ENCODE data around the gene OTUD4. TPM values are rescaled to one million over a fixed set of nuclear protein-coding genes. Genes with fewer than 3 reads are reported as not detected.
"Not testable (repeated sequence)": the region's sequence is repeated elsewhere in the genome, so short reads cannot be mapped to it uniquely, and the experiment has no call there.

OTUD4 gene, protein sequence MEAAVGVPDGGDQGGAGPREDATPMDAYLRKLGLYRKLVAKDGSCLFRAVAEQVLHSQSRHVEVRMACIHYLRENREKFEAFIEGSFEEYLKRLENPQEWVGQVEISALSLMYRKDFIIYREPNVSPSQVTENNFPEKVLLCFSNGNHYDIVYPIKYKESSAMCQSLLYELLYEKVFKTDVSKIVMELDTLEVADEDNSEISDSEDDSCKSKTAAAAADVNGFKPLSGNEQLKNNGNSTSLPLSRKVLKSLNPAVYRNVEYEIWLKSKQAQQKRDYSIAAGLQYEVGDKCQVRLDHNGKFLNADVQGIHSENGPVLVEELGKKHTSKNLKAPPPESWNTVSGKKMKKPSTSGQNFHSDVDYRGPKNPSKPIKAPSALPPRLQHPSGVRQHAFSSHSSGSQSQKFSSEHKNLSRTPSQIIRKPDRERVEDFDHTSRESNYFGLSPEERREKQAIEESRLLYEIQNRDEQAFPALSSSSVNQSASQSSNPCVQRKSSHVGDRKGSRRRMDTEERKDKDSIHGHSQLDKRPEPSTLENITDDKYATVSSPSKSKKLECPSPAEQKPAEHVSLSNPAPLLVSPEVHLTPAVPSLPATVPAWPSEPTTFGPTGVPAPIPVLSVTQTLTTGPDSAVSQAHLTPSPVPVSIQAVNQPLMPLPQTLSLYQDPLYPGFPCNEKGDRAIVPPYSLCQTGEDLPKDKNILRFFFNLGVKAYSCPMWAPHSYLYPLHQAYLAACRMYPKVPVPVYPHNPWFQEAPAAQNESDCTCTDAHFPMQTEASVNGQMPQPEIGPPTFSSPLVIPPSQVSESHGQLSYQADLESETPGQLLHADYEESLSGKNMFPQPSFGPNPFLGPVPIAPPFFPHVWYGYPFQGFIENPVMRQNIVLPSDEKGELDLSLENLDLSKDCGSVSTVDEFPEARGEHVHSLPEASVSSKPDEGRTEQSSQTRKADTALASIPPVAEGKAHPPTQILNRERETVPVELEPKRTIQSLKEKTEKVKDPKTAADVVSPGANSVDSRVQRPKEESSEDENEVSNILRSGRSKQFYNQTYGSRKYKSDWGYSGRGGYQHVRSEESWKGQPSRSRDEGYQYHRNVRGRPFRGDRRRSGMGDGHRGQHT
- total RNA-seq: 10 to 100 TPM; 26.7 to 33.2 TPM

DNA sequence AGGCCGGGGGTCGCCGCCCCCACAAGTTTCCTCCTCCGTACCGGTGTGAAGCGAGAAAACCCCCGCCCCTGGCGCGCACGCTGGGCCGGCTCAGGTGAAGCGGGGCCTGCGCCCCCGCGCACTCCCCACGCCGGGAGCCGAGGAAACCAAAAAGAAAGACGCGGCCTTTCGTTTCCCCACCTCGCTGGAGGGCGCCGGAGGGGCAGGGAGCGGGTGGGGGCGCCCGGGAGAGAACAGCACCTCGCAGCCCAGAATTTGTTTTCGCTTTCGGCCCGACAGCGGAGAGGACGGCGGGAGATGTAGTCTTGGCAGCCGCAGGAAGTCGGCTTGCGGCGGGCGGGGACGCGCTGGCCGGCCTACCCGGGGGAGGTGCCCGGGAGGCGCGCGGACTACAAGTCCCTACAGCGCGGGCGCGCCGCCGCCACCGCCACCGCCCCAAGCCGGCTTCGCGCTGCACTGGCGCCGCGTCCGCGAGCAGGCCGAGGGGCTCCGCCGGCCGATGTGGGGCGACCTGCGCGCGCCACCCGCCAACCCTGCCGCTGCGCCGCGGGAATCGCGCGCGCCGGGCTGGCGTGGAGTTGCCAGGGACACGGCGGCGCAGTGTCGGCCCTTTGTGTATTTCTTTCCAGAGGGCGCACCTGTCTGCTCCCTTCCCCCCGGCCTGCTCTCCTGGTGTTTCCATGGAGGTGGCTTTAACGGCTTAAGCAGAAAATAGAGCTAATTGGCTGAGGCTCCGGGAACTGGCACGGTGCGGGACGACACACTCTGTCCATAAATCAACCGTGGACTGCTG is at the start of gene OTUD4:
Gene OTUD4 (minus strand): TSS at position 292 of the 793 bp plus-strand sequence. CDS start 616 bp downstream, outside the sequence.
- H3K4me1 ChIP-seq: peaks cover 14% of the 10 kb centered on the region
- intact Hi-C loops (cut with DNase I): no loop called here
- TF ChIP-seq, protein P1, sequence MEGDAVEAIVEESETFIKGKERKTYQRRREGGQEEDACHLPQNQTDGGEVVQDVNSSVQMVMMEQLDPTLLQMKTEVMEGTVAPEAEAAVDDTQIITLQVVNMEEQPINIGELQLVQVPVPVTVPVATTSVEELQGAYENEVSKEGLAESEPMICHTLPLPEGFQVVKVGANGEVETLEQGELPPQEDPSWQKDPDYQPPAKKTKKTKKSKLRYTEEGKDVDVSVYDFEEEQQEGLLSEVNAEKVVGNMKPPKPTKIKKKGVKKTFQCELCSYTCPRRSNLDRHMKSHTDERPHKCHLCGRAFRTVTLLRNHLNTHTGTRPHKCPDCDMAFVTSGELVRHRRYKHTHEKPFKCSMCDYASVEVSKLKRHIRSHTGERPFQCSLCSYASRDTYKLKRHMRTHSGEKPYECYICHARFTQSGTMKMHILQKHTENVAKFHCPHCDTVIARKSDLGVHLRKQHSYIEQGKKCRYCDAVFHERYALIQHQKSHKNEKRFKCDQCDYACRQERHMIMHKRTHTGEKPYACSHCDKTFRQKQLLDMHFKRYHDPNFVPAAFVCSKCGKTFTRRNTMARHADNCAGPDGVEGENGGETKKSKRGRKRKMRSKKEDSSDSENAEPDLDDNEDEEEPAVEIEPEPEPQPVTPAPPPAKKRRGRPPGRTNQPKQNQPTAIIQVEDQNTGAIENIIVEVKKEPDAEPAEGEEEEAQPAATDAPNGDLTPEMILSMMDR (IDR thresholded peaks at IDR 0.05): no peak

DNA sequence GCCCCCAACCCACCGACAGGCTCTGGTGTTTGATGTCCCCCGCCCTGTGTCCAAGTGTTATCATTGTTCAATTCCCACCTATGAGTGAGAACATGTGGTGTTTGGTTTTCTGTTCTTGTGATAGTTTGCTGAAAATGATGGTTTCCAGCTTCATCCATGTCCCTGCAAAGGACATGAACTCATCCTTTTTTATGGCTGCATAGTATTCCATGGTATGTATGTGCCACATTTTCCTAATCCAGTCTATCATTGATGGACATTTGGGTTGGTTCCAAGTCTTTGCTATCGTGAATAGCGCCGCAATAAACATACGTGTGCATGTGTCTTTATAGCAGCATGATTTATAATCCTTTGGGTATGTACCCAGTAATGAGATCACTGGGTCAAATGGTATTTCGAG is 42.8 kb upstream of the OTUD4 start:
- H3K9ac ChIP-seq (ENCODE audit: low read depth in 2 of 2, low read length in 2 of 2); H3K9me3 ChIP-seq; H3K27ac ChIP-seq; H3K4me1 ChIP-seq; H3K27me3 ChIP-seq; H3K36me3 ChIP-seq; H3K4me3 ChIP-seq; DNase-seq; intact Hi-C loops (cut with DNase I): not testable (repeated sequence)

More for the DNA sequence above, at the start of gene OTUD4:
- Histone ChIP-seq H3K27ac (peak within 1 kb of the TSS; percentile 99), H3K36me3 (no peaks in the 10 kb centered on the region), H3K4me3 (peak within 1 kb of the TSS; percentile 82), H3K9ac (ENCODE audit: low read depth in 2 of 2, low read length in 2 of 2) (peak within 1 kb of the TSS; percentile 81 to 100), H3K27me3 (no peaks in the 10 kb centered on the region), H3K9me3 (no peaks in the 10 kb centered on the region)
- peak; percentile 93 for DNase-seq

- H3K4me1 ChIP-seq; H3K27me3 ChIP-seq; intact Hi-C loops (cut with DNase I); H3K9me3 ChIP-seq; H3K4me3 ChIP-seq; DNase-seq; H3K9ac ChIP-seq (ENCODE audit: low read depth in 2 of 2, low read length in 2 of 2); H3K27ac ChIP-seq; H3K36me3 ChIP-seq: not testable (repeated sequence)
Observed at GRCh38 chr4:145221529-145221928, 41.1 kb upstream of the OTUD4 start.

GRCh38 chr4:145219090-145219489 is 38.7 kb upstream of the OTUD4 start:
- no peaks in the 10 kb centered on the region for H3K27me3 ChIP-seq
- no peak overlapping the region for H3K4me3 ChIP-seq
- H3K4me1 ChIP-seq: no peaks in the 10 kb centered on the region
- H3K9me3 ChIP-seq: no peaks in the 10 kb centered on the region
- no peak overlapping the region for H3K27ac ChIP-seq
- intact Hi-C loops (cut with DNase I): no loop called here
- H3K36me3 ChIP-seq: no peaks in the 10 kb centered on the region
- no peak for DNase-seq
- TF ChIP-seq, protein P1 (IDR thresholded peaks at IDR 0.05): no peak
- no peak overlapping the region for H3K9ac ChIP-seq (ENCODE audit: low read depth in 2 of 2, low read length in 2 of 2)

GRCh38 chr4:145218251-145218650 is 37.9 kb upstream of the OTUD4 start:
- intact Hi-C loops (cut with DNase I): no loop called here
- no peak for DNase-seq
- TF ChIP-seq, protein P1 (IDR thresholded peaks at IDR 0.05): no peak
- H3K9ac ChIP-seq (ENCODE audit: low read depth in 2 of 2, low read length in 2 of 2): no peak overlapping the region
- H3K27ac ChIP-seq: no peak overlapping the region
- H3K36me3 ChIP-seq: no peaks in the 10 kb centered on the region
- H3K4me1 ChIP-seq: no peaks in the 10 kb centered on the region
- H3K27me3 ChIP-seq: no peaks in the 10 kb centered on the region
- no peaks in the 10 kb centered on the region for H3K9me3 ChIP-seq
- H3K4me3 ChIP-seq: no peak overlapping the region

All from colonic mucosa (tissue), 4 donors.